H1 (cell line): ENCODE measurements around the gene ZNF765. TPM values are rescaled to one million over a fixed set of nuclear protein-coding genes. Genes with fewer than 3 reads are reported as not detected.
A peak's percentile ranks its signal among the peaks of the same experiment; 100 is the strongest.

Source experiments
- CTCF ChIA-PET: fragments of 300-600 bp; sonication (Branson Sonifier 250); formaldehyde crosslinking; loops from one replicate; lab custom pipeline; 2021; ENCODE audit not compliant: partially characterized antibody; lab: Charles Lee
- POLR2A ChIA-PET: fragments of 300-600 bp; sonication (Branson Sonifier 250); formaldehyde crosslinking; loops from one replicate; lab custom pipeline; 2021; ENCODE audit warnings: inconsistent platforms; ENCODE audit not compliant: partially characterized antibody; lab: Charles Lee
- DNase-seq, 2 experiments: peaks; one replicate each; pipeline versions ENCODE4 v3.0.0 to v3.0.0-alpha.2; 2010 to 2022; ENCODE audit warnings: low spot score in 2 of 2, low read depth in 1 of 2, mixed read lengths in 1 of 2
- FAIRE-seq: peaks from 2 replicates; lab custom pipeline; 2011; peaks lifted over from hg19 to GRCh38; lab: Jason Lieb, UNC
- H2AFZ ChIP-seq: 2 replicates; pipeline ENCODE4 v1.8.1; 2012; ENCODE audit warnings: low read length, inconsistent platforms
- H2AK5ac ChIP-seq: 2 replicates; pipeline ENCODE4 v1.6.1; 2013; ENCODE audit warnings: low read depth, low read length
- H2BK120ac ChIP-seq: replicated peaks from 2 replicates; pipeline ENCODE3; 2013; ENCODE audit warnings: low read depth, low read length, inconsistent platforms
- H2BK12ac ChIP-seq: 2 replicates; pipeline ENCODE4 v1.6.1; 2013; ENCODE audit warnings: low read depth, low read length
- H2BK15ac ChIP-seq: 2 replicates; pipeline ENCODE4 v1.6.1; 2013; ENCODE audit warnings: low read length
- H2BK20ac ChIP-seq: 2 replicates; pipeline ENCODE4 v1.6.1; 2013; ENCODE audit warnings: low read length
- H2BK5ac ChIP-seq: 2 replicates; pipeline ENCODE4 v1.6.1; 2013; ENCODE audit warnings: low read depth, low read length
- H3K14ac ChIP-seq: 2 replicates; pipeline ENCODE4 v1.6.1; 2013; ENCODE audit warnings: inconsistent platforms; ENCODE audit not compliant: insufficient read length
- H3K18ac ChIP-seq: 2 replicates; pipeline ENCODE4 v1.6.1; 2013; ENCODE audit warnings: low read length; ENCODE audit errors: extremely low read depth
- H3K23ac ChIP-seq: 2 replicates; pipeline ENCODE4 v1.6.1; 2013; ENCODE audit warnings: inconsistent platforms; ENCODE audit not compliant: insufficient read length
- H3K23me2 ChIP-seq: 2 replicates; pipeline ENCODE4 v1.6.1; 2013; ENCODE audit warnings: low read depth, low read length
- H3K27ac ChIP-seq: 2 replicates; pipeline ENCODE4 v1.6.1; 2011; ENCODE audit warnings: low read depth, low read length, inconsistent platforms
- H3K27me3 ChIP-seq, 4 experiments: replicated peaks in 1 of 4; 1 replicate in 1 of 4; 2 replicates in 3 of 4; pipeline versions ENCODE4 v1.6.1 to v1.8.1; 2011 to 2013; ENCODE audit warnings: low read length in 3 of 4, mild to moderate bottlenecking in 3 of 4, inconsistent platforms in 2 of 4, mixed read lengths in 2 of 4, moderate library complexity in 1 of 4; ENCODE audit not compliant: control insufficient read depth in 3 of 4, insufficient read depth in 3 of 4; ENCODE audit errors: extremely low read depth in 1 of 4
- H3K36me3 ChIP-seq, 4 experiments: 2 replicates each; pipeline versions ENCODE4 v1.6.1 to v1.8.1; 2011 to 2013; ENCODE audit warnings: mild to moderate bottlenecking in 4 of 4, low read length in 3 of 4, moderate library complexity in 2 of 4, control low read depth in 1 of 4, inconsistent platforms in 1 of 4; ENCODE audit not compliant: insufficient read depth in 4 of 4, control insufficient read depth in 2 of 4
- H3K4ac ChIP-seq: replicated peaks from 2 replicates; pipeline ENCODE3; 2013; ENCODE audit warnings: low read length, low read depth, mixed read lengths, inconsistent platforms; ENCODE audit not compliant: insufficient read length
- H3K4me1 ChIP-seq, 4 experiments: replicated peaks in 1 of 4; 1 replicate in 1 of 4; 2 replicates in 3 of 4; pipeline versions ENCODE4 v1.6.1 to v1.8.1; 2011 to 2013; ENCODE audit warnings: low read length in 3 of 4, inconsistent platforms in 2 of 4, mixed read lengths in 1 of 4; ENCODE audit not compliant: insufficient read depth in 4 of 4, control insufficient read depth in 3 of 4
- H3K4me2 ChIP-seq, 2 experiments: 2 replicates each; pipeline versions ENCODE4 v1.6.1 to v1.8.1; 2011 to 2013; ENCODE audit warnings: low read depth in 2 of 2, low read length in 2 of 2, control low read depth in 1 of 2, inconsistent platforms in 1 of 2, mild to moderate bottlenecking in 1 of 2; ENCODE audit not compliant: insufficient read depth in 1 of 2
- H3K4me3 ChIP-seq, 4 experiments: fragments of 200-600, 300-600 bp in 1 of 4; sonication (generic), shearing (Covaris generic), sonication (Bioruptor Twin) in 1 of 4; 2 replicates each; pipeline versions ENCODE4 v1.5.1 to v1.8.1; 2011 to 2016; ENCODE audit warnings: low read length in 4 of 4, low read depth in 3 of 4, control low read depth in 2 of 4, inconsistent platforms in 2 of 4, mild to moderate bottlenecking in 2 of 4, mixed read lengths in 1 of 4, moderate library complexity in 1 of 4; ENCODE audit not compliant: insufficient read depth in 2 of 4; ENCODE audit errors: extremely low read depth in 1 of 4
- H3K56ac ChIP-seq: replicated peaks from 2 replicates; pipeline ENCODE3; 2013; ENCODE audit warnings: low read depth, mild to moderate bottlenecking, mixed read lengths, low read length, inconsistent platforms; ENCODE audit not compliant: insufficient read length
- H3K79me1 ChIP-seq: 2 replicates; pipeline ENCODE4 v1.6.1; 2013; ENCODE audit warnings: low read depth, low read length, control low read depth
- H3K79me2 ChIP-seq, 2 experiments: 2 replicates each; pipeline versions ENCODE4 v1.6.1 to v1.8.1; 2012 to 2013; ENCODE audit warnings: low read length in 2 of 2, mild to moderate bottlenecking in 2 of 2, inconsistent platforms in 1 of 2; ENCODE audit not compliant: insufficient read depth in 2 of 2, control insufficient read depth in 1 of 2
- H3K9ac ChIP-seq, 4 experiments: replicated peaks in 1 of 4; 1 replicate in 1 of 4; 2 replicates in 3 of 4; pipeline versions ENCODE4 v1.6.1 to v1.8.1; 2011 to 2013; ENCODE audit warnings: low read depth in 3 of 4, low read length in 3 of 4, control low read depth in 2 of 4, mild to moderate bottlenecking in 2 of 4, moderate library complexity in 2 of 4, inconsistent platforms in 1 of 4; ENCODE audit errors: extremely low read depth in 1 of 4
- H3K9me3 ChIP-seq, 2 experiments: 2 replicates each; pipeline versions ENCODE4 v1.6.1 to v1.8.1; 2012 to 2013; ENCODE audit warnings: mild to moderate bottlenecking in 2 of 2, moderate library complexity in 2 of 2, control low read depth in 1 of 2, inconsistent platforms in 1 of 2, low read depth in 1 of 2, low read length in 1 of 2, mixed read lengths in 1 of 2; ENCODE audit not compliant: insufficient read depth in 2 of 2
- H4K20me1 ChIP-seq, 2 experiments: replicated peaks in 1 of 2; 2 replicates each; pipeline versions ENCODE3 to v1.8.1; 2011 to 2013; ENCODE audit warnings: inconsistent platforms in 2 of 2, low read length in 2 of 2, mild to moderate bottlenecking in 1 of 2; ENCODE audit not compliant: insufficient read depth in 2 of 2, control insufficient read depth in 1 of 2
- H4K5ac ChIP-seq: 2 replicates; pipeline ENCODE4 v1.6.1; 2013; ENCODE audit warnings: low read length, low read depth, mixed read lengths, inconsistent platforms; ENCODE audit not compliant: insufficient read length
- H4K8ac ChIP-seq: 2 replicates; pipeline ENCODE4 v1.8.0; 2013; ENCODE audit warnings: mild to moderate bottlenecking, moderate library complexity, low read length, inconsistent platforms; ENCODE audit not compliant: insufficient read depth; ENCODE audit errors: extremely low read depth
- H4K91ac ChIP-seq: replicated peaks from 2 replicates; pipeline ENCODE3; 2013; ENCODE audit warnings: low read length, mixed read lengths, inconsistent platforms; ENCODE audit not compliant: insufficient read length
- ASH2L ChIP-seq: fragments of 200-600, 300-600 bp; sonication (generic); IDR thresholded peaks from one replicate; pipeline ENCODE4 v1.7.1; 2017; ENCODE audit warnings: low read length
- CREB1 ChIP-seq: IDR thresholded peaks from 2 replicates; pipeline ENCODE4 v1.6.1; 2012; ENCODE audit warnings: inconsistent platforms
- HDAC6 ChIP-seq: IDR thresholded peaks from one replicate; pipeline ENCODE4 v1.7.1; 2012; ENCODE audit warnings: low read depth, mild to moderate bottlenecking, inconsistent platforms, low read length, moderate library complexity
- JUND ChIP-seq: IDR thresholded peaks from 2 replicates; pipeline ENCODE4 v1.6.1; 2011; ENCODE audit warnings: mild to moderate bottlenecking, improper control_type of control experiment, low read length
- KDM4A ChIP-seq: IDR thresholded peaks from one replicate; pipeline ENCODE4 v1.7.1; 2012; ENCODE audit warnings: low read depth, mild to moderate bottlenecking, moderate library complexity, low read length, inconsistent platforms; ENCODE audit not compliant: severe bottlenecking
- NANOG ChIP-seq: IDR thresholded peaks from 2 replicates; pipeline ENCODE4 v1.6.1; 2011; ENCODE audit warnings: low read length, low read depth, mild to moderate bottlenecking, inconsistent platforms; ENCODE audit not compliant: insufficient read depth, poor library complexity, severe bottlenecking
- SAP30 ChIP-seq: fragments of 300-600 bp; sonication (generic); IDR thresholded peaks from 2 replicates; pipeline ENCODE4 v1.7.1; 2012; ENCODE audit warnings: low read length, moderate library complexity, mild to moderate bottlenecking, inconsistent platforms; ENCODE audit not compliant: insufficient read depth, insufficient replicate concordance
- SP1 ChIP-seq: IDR thresholded peaks from 2 replicates; pipeline ENCODE4 v1.6.1; 2011; ENCODE audit warnings: low read depth, low read length
- TAF1 ChIP-seq: IDR thresholded peaks from 2 replicates; pipeline ENCODE4 v1.6.1; 2011; ENCODE audit warnings: mild to moderate bottlenecking, low read depth, low read length
- YY1 ChIP-seq: IDR thresholded peaks from 2 replicates; pipeline ENCODE4 v1.6.1; 2011; ENCODE audit warnings: low read depth, mild to moderate bottlenecking, low read length
- WGBS, 2 experiments: shearing (Covaris generic) in 1 of 2; methylation state at CpG; one replicate each; pipeline versions ENCODE4 v1.1.6 to v1.1.7; 2013 to 2015; ENCODE audit warnings: low lambda C conversion rate in 2 of 2, mixed read lengths in 2 of 2, inconsistent platforms in 1 of 2, low coverage in 1 of 2, missing lambda C conversion rate in 1 of 2; ENCODE audit not compliant: insufficient replicate concordance in 2 of 2, insufficient coverage in 1 of 2, insufficient read length in 1 of 2; ENCODE audit errors: extremely low coverage in 1 of 2, missing lambda C conversion rate in 1 of 2; 5-methylcytosine and 5-hydroxymethylcytosine counted together
- polyA plus RNA-seq, 7 experiments: library from polyadenylated mRNA; depleted of rRNA in 3 of 7; stranded (reverse) in 5 of 7; unstranded in 2 of 7; fragments of >200 nt in 5 of 7; fragments of 200-250 nt in 2 of 7; gene quantifications; 1 replicate in 5 of 7; 2 replicates in 1 of 7; 4 replicates in 1 of 7; pipeline versions ENCODE4 v1.2.1 to v1.2.3, GENCODE V29; 2011 to 2013; ENCODE audit warnings: missing spikeins in 2 of 7, mixed read lengths in 2 of 7
- total RNA-seq: library from RNA; stranded (reverse); fragmentation: NEBNext Ultra II Directional; extraction: Animal tissue kit (Norgen Biotek cat#: 25700); gene quantifications from 2 replicates; pipeline ENCODE4 v1.2.1, GENCODE V29; 2021
- TF ChIP-seq, protein P1 (sequence below): IDR thresholded peaks from 2 replicates; pipeline ENCODE4 v1.6.1; 2012; ENCODE audit warnings: inconsistent platforms

ZNF765 gene
- total and polyA plus RNA-seq, 2 of the 8 experiments (the other 6 are each of a cell fraction or from before 2014, with no cell fraction given) = 4.5 to 22.3 TPM

DNA sequence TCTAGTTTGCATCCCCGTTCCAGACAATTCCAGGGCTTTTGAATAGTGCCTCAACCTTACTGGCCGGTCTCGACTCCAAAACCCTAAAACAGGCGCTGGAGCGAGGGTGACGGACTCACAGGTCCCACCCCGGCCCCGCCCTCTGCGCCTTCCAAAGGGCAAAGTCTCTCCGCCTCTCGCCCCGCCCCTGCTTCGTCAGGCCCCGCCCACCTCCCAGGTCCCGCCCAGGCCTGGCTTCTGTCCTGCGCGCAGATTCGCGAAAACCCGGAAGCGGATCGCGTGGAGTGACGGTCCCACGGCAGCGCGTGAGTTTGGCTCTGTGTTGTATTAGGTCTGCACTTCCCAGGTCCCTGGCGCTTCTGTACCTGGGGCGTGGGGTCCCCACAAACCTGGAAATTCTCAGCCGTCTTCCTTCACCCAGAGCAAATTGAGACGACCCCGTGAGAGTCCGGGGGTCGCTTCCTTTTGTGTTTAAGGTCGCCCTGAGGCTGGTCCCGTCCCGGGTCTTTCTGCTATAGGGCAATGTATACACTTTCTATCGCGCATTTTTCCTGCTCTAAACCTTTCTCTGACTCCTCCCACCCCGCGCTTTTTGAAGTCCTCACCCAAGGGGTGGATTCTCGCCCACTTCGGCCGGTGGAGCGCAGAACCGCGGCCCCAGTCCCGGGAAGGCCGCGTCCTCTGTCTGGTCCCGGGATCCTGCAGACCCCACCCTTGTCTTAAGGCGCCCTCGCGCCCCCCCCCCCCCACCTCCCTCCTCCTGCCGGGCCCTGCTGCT is 72.7 kb downstream of the ZNF765 start, which contains the start of gene ZNF813:
Gene ZNF813 (plus strand): TSS at position 249 of the 778 bp plus-strand sequence. CDS start 16,090 bp downstream, outside the sequence.
- Histone ChIP-seq H3K4me1 (peaks cover 3 to 12% (median 5%) of the 10 kb centered on the region in 4 experiments; a peak in 5 of 7 replicates), H2BK5ac (peak within 1 kb of the TSS; percentile 32; the same call in 1 of the 2 replicates), H4K5ac (peak within 1 kb of the TSS; percentile 80), H3K27ac (peak within 1 kb of the TSS; percentile 73; the same call in 1 of the 2 replicates), H3K36me3 (no peaks in the 10 kb centered on the region), H3K4me2 (peak within 1 kb of the TSS; percentile 76 to 83), H4K20me1 (peaks cover 0 to 3% of the 10 kb centered on the region in 2 experiments), H2AFZ (0 out of 2 replicates have a peak within 1 kb of the TSS, but pooled peaks have one; percentile 65), H4K91ac (no peak within 1 kb of the TSS), H3K27me3 (no peaks in the 10 kb centered on the region; a peak in 1 of 7 replicates), H2BK15ac (no peak within 1 kb of the TSS), H4K8ac (peak within 1 kb of the TSS; percentile 71; the same call in 1 of the 2 replicates), H2BK20ac (no peak within 1 kb of the TSS), H2AK5ac (no peak within 1 kb of the TSS), H3K23ac (no peak within 1 kb of the TSS), H3K4ac (no peak within 1 kb of the TSS), H3K14ac (no peak within 1 kb of the TSS), H3K79me2 (peaks cover 0 to 19% of the 10 kb centered on the region in 2 experiments; a peak in 2 of 4 replicates), H3K23me2 (peaks cover 5% of the 10 kb centered on the region), H2BK120ac (no peak within 1 kb of the TSS), H3K4me3 (peak within 1 kb of the TSS; percentile 68 to 99 (median 92)), H3K9ac (peak within 1 kb of the TSS in 3 of 4 experiments; percentile 54 to 79 (median 70); a peak in 5 of 7 replicates), H3K56ac (no peak within 1 kb of the TSS), H3K79me1 (no peaks in the 10 kb centered on the region), H3K9me3 (no peaks in the 10 kb centered on the region), H3K18ac (peak within 1 kb of the TSS; percentile 48; the same call in 1 of the 2 replicates), H2BK12ac (0 out of 2 replicates have a peak within 1 kb of the TSS, but pooled peaks have one; percentile 39)
- ChIA-PET POLR2A (no interaction called here), CTCF (no interaction called here)
- FAIRE-seq (no peak), DNase-seq (peak; percentile 73 to 98)
- WGBS, 2 experiments = 2% methylated on average over 32 of the region's 55 CpGs; no CpG with 5 or more reads in 1 of the 2 experiments
- TF ChIP-seq CREB1 = 0 out of 2 replicates have a peak, but pooled peaks have one; percentile 14
- peak; percentile 89 for TF ChIP-seq KDM4A
- 0 out of 2 replicates have a peak, but pooled peaks have one; percentile 51 for TF ChIP-seq SP1
- TF ChIP-seq, protein P1, sequence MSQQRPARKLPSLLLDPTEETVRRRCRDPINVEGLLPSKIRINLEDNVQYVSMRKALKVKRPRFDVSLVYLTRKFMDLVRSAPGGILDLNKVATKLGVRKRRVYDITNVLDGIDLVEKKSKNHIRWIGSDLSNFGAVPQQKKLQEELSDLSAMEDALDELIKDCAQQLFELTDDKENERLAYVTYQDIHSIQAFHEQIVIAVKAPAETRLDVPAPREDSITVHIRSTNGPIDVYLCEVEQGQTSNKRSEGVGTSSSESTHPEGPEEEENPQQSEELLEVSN = peak; percentile 31; the same call in 1 of the 2 replicates
- TF ChIP-seq ASH2L = peak; percentile 61
- no peak for TF ChIP-seq JUND
- no peak for TF ChIP-seq HDAC6
- TF ChIP-seq TAF1 = peak; percentile 58; the same call in 1 of the 2 replicates
- TF ChIP-seq YY1 = no peak
- no peak for TF ChIP-seq NANOG
- TF ChIP-seq SAP30 = peak; percentile 31
